ENCODE results near the gene NME2. TPM values are rescaled to one million over a fixed set of nuclear protein-coding genes. Genes with fewer than 3 reads are reported as not detected.
A peak's percentile ranks its signal among the peaks of the same experiment; 100 is the strongest.
"Not testable (repeated sequence)": the region's sequence is repeated elsewhere in the genome, so short reads cannot be mapped to it uniquely, and the experiment has no call there.

The NME2 gene
- total and polyA plus RNA-seq, 4 donors, result 306 to 992 (median 602) TPM

DNA sequence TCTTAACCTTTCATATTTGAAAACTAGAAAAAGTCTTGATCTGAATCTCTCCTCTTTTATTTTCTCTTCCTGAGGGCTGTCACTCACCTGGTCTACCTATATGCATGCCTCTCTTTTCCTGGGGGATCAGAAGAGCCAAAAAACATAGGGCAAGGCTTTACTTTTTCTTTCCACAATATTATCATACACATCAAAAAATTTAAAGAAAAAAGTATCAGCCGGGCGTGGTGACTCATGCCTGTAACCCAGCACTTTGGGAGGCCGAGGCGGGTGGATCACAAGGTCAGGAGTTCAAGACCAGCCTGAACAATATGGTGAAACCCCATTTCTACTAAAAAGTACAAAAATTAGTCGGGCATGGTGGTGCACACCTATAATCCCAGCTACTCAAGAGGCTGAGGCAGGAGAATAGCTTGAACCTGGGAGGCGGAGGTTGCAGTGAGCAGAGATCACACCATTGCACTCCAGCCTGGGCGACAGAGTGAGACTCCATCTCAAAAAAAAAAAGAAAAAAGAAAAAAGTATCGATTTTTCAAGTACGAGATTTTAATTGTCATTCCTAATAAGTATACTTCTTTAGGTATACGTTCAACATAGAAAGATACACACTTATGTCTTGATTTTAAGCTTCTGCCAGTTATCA, 43.6 kb upstream of the NME2 start:
- peak overlapping the region in 1 of 2 donors; percentile 46 for H3K27ac ChIP-seq (ENCODE audit: low read depth in 1 of 2, low read length in 2 of 2)
- 89 to 95% methylated on average over 10 of the region's 10 CpGs for whole genome bisulfite sequencing, 2 donors
- not testable (repeated sequence) for DNase-seq; H3K4me1 ChIP-seq (ENCODE audit: control insufficient read depth in 1 of 2, insufficient read depth in 2 of 2, low read length in 2 of 2); H3K36me3 ChIP-seq (ENCODE audit: control insufficient read depth in 1 of 2, insufficient read depth in 2 of 2, low read length in 1 of 2); H3K4me3 ChIP-seq (ENCODE audit: low read length in 2 of 2); ATAC-seq (ENCODE audit: low FRiP score); H3K9me3 ChIP-seq (ENCODE audit: control insufficient read depth, low read length); H3K27me3 ChIP-seq (ENCODE audit: control insufficient read depth in 1 of 2, insufficient read depth in 2 of 2, low read length in 1 of 2)
- intact Hi-C loops (cut with DNase I), result loop anchor here in 1 of 2 donors (5.0 kb wide), 1 partner anchor 45 kb away; the partner anchor contains the start of gene NME2

DNA sequence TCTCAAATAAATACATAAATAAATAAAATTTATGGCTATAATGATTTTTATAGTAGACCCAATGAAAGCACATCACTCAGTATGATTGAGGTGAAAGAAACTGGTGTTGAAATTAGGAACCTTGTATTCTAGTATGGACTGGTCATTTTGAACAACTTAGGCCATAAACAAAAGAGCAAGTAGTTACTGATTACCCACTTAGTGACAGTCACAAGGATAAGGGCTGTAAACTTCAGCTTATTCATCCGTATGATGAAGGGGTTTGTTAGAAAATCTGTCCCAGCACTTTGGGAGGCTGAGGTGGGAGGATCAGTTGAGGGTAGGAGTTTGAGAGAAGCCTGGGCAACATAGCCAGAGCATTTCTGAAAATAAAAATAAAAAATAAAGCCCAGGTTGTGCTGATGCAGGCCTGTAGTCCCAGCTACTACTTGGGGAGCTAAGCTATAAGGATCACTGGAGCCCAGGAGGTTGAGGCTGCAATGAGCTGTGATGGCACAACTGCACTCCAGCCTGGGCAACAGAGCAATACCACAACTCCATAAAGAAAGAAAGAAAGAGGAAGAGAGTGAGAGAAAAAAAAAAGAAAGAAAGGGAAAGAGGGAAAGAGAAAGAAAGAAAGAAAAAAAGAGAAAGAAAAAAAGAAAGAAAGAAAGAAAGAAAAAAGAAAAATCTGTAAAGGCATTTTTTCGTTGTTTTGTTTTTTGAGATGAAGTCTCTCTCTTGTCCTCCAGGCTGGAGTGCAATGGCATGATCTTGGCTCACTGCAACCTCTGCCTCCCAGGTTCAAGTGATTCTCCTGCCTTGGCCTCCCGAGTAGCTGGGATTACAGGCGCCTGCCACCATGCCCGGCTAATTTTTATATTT, 41.3 kb upstream of the NME2 start:
- intact Hi-C loops (cut with DNase I), result loop anchor here in 1 of 2 donors (5.0 kb wide), 1 partner anchor 42 kb away; the partner anchor contains the start of gene NME2
- no peak overlapping the region for H3K27ac ChIP-seq (ENCODE audit: low read depth in 1 of 2, low read length in 2 of 2)
- H3K4me3 ChIP-seq (ENCODE audit: low read length in 2 of 2), result no peak overlapping the region
- no peaks in the 10 kb centered on the region for H3K4me1 ChIP-seq (ENCODE audit: control insufficient read depth in 1 of 2, insufficient read depth in 2 of 2, low read length in 2 of 2)
- ATAC-seq (ENCODE audit: low FRiP score) (no peak), DNase-seq (no peak)
- no peaks in the 10 kb centered on the region for H3K27me3 ChIP-seq (ENCODE audit: control insufficient read depth in 1 of 2, insufficient read depth in 2 of 2, low read length in 1 of 2)
- no peaks in the 10 kb centered on the region for H3K9me3 ChIP-seq (ENCODE audit: control insufficient read depth, low read length)
- WGBS, 2 donors, result 86 to 92% methylated on average over 5 of the region's 5 CpGs
- H3K36me3 ChIP-seq (ENCODE audit: control insufficient read depth in 1 of 2, insufficient read depth in 2 of 2, low read length in 1 of 2), result no peaks in the 10 kb centered on the region

DNA sequence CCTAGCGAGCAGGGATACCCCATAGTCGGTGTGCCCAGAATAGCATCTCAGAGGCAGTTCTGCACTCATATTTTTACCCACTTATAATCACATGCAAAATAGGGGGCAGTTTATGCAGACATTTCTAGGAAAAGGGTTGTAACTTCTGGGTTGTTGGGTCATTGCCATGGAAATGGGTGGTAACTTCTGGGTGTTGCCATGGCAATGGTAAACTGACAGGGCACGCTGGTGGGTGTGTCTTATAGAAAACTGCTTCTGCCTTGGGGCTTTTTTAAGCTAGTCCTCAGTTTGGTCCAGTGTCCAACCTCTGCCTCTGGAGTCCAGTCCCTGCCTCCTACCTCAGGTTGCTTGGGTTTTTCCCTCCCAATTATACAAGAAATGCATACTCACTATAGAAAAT, 38.1 kb upstream of the NME2 start:
- no peaks in the 10 kb centered on the region for H3K27me3 ChIP-seq (ENCODE audit: control insufficient read depth in 1 of 2, insufficient read depth in 2 of 2, low read length in 1 of 2)
- DNase-seq (no peak), ATAC-seq (ENCODE audit: low FRiP score) (no peak)
- peaks cover 0 to 4% of the 10 kb centered on the region in 2 donors for H3K4me1 ChIP-seq (ENCODE audit: control insufficient read depth in 1 of 2, insufficient read depth in 2 of 2, low read length in 2 of 2)
- intact Hi-C loops (cut with DNase I), result no loop called here
- 64 to 69% methylated on average over 3 of the region's 3 CpGs for WGBS, 2 donors
- H3K9me3 ChIP-seq (ENCODE audit: control insufficient read depth, low read length), result no peaks in the 10 kb centered on the region
- H3K27ac ChIP-seq (ENCODE audit: low read depth in 1 of 2, low read length in 2 of 2), result no peak overlapping the region
- H3K4me3 ChIP-seq (ENCODE audit: low read length in 2 of 2), result no peak overlapping the region
- H3K36me3 ChIP-seq (ENCODE audit: control insufficient read depth in 1 of 2, insufficient read depth in 2 of 2, low read length in 1 of 2), result no peaks in the 10 kb centered on the region

DNA sequence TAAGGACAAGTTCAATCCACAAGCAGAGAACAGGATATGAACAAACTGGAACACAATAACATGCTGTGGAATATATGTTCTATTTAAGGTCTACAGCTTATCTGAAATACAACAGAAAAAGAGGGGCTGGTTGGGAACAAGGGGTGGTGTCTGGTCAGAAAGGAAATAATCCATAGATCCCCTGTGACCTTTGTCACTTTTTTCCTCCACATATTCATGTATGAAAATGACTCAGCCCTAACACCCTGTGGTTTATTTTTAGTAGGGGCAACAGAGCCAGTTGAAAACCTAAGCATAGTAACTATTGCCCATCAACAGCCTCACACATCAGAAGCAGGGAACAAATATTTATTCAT, 33.3 kb upstream of the NME2 start:
- no peaks in the 10 kb centered on the region for H3K9me3 ChIP-seq (ENCODE audit: control insufficient read depth, low read length)
- no peaks in the 10 kb centered on the region for H3K27me3 ChIP-seq (ENCODE audit: control insufficient read depth in 1 of 2, insufficient read depth in 2 of 2, low read length in 1 of 2)
- H3K4me3 ChIP-seq (ENCODE audit: low read length in 2 of 2), result no peak overlapping the region
- no peak for DNase-seq
- H3K4me1 ChIP-seq (ENCODE audit: control insufficient read depth in 1 of 2, insufficient read depth in 2 of 2, low read length in 2 of 2), result peaks cover 0 to 8% of the 10 kb centered on the region in 2 donors
- H3K36me3 ChIP-seq (ENCODE audit: control insufficient read depth in 1 of 2, insufficient read depth in 2 of 2, low read length in 1 of 2), result no peaks in the 10 kb centered on the region
- ATAC-seq (ENCODE audit: low FRiP score), result no peak
- H3K27ac ChIP-seq (ENCODE audit: low read depth in 1 of 2, low read length in 2 of 2), result peak overlapping the region in 1 of 2 donors; percentile 95
- intact Hi-C loops (cut with DNase I), result no loop called here

DNA sequence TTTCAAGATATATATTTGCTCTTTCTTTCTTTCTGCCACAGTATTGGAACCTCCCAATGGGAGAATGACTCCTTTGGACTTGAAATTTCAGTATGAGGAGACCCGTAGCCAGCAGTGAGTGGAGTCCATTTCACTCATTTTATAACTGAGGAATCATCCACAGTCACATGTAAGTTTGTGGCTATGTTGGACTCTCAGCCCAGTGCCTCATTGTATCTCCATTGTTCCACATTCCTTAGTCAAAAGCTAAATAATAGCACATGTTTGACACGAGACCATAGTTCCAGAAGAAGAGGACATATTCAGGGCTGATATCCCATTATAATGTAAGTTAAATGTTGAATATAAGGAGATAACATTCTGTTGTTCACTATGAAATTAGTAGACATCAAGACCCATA, 32.8 kb upstream of the NME2 start:
- H3K9me3 ChIP-seq (ENCODE audit: control insufficient read depth, low read length), result no peaks in the 10 kb centered on the region
- H3K27me3 ChIP-seq (ENCODE audit: control insufficient read depth in 1 of 2, insufficient read depth in 2 of 2, low read length in 1 of 2), result no peaks in the 10 kb centered on the region
- WGBS, 2 donors, result 67 to 79% methylated on average over 2 of the region's 2 CpGs
- no peaks in the 10 kb centered on the region for H3K36me3 ChIP-seq (ENCODE audit: control insufficient read depth in 1 of 2, insufficient read depth in 2 of 2, low read length in 1 of 2)
- intact Hi-C loops (cut with DNase I), result no loop called here
- ATAC-seq (ENCODE audit: low FRiP score) (no peak), DNase-seq (no peak)
- H3K4me1 ChIP-seq (ENCODE audit: control insufficient read depth in 1 of 2, insufficient read depth in 2 of 2, low read length in 2 of 2), result peaks cover 0 to 8% of the 10 kb centered on the region in 2 donors
- H3K4me3 ChIP-seq (ENCODE audit: low read length in 2 of 2), result no peak overlapping the region
- H3K27ac ChIP-seq (ENCODE audit: low read depth in 1 of 2, low read length in 2 of 2), result peak overlapping the region in 1 of 2 donors; percentile 95

DNA sequence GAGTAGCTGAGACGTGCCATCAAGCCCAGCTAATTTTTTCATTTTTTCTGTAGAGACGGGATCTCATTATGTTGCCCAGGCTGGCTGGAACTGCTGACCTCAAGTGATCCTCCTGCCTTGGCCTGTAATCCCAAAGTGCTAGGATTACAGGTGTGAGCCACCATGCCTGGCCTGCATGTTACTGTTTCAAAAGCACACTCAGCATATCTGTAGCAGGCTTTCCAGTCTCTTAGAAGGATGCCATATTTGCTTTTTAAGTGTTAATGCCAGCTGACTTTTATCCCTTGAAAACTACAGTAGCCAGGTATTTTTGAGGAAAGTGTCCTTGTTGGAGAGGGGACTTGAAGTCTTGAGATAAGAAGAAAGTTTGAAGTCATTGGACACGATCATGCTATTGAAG, 30.3 kb upstream of the NME2 start:
- Histone ChIP-seq H3K9me3 (ENCODE audit: control insufficient read depth, low read length) (no peaks in the 10 kb centered on the region), H3K4me1 (ENCODE audit: control insufficient read depth in 1 of 2, insufficient read depth in 2 of 2, low read length in 2 of 2) (peaks cover 0 to 8% of the 10 kb centered on the region in 2 donors), H3K36me3 (ENCODE audit: control insufficient read depth in 1 of 2, insufficient read depth in 2 of 2, low read length in 1 of 2) (no peaks in the 10 kb centered on the region), H3K4me3 (ENCODE audit: low read length in 2 of 2) (no peak overlapping the region), H3K27ac (ENCODE audit: low read depth in 1 of 2, low read length in 2 of 2) (no peak overlapping the region), H3K27me3 (ENCODE audit: control insufficient read depth in 1 of 2, insufficient read depth in 2 of 2, low read length in 1 of 2) (no peaks in the 10 kb centered on the region)
- ATAC-seq (ENCODE audit: low FRiP score), result no peak
- no peak for DNase-seq
- intact Hi-C loops (cut with DNase I), result no loop called here
- whole genome bisulfite sequencing, 2 donors, result 89% methylated on average over 3 of the region's 3 CpGs

DNA sequence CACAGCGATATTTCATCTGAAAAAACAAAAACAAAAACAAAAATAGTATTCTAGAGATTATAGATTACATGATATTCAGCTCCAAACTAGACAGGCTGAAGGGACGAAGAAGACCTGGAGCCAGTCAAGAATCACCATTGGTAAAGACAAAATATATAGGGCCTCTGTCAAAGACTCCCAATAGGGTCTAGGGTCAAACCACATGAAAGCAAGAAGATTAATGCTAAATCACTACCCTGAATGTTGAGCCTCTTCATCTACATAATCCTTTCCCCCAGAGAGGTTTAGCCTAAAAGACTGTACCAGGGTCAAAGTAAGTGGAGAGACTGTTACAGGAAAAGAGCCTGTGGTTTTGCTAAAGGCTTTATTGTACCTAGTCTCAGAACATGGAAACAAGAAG, 23.6 kb upstream of the NME2 start:
- Histone ChIP-seq H3K36me3 (ENCODE audit: control insufficient read depth in 1 of 2, insufficient read depth in 2 of 2, low read length in 1 of 2) (no peaks in the 10 kb centered on the region), H3K27ac (ENCODE audit: low read depth in 1 of 2, low read length in 2 of 2) (no peak overlapping the region), H3K4me1 (ENCODE audit: control insufficient read depth in 1 of 2, insufficient read depth in 2 of 2, low read length in 2 of 2) (no peaks in the 10 kb centered on the region), H3K9me3 (ENCODE audit: control insufficient read depth, low read length) (no peaks in the 10 kb centered on the region), H3K4me3 (ENCODE audit: low read length in 2 of 2) (no peak overlapping the region), H3K27me3 (ENCODE audit: control insufficient read depth in 1 of 2, insufficient read depth in 2 of 2, low read length in 1 of 2) (no peaks in the 10 kb centered on the region)
- WGBS, 2 donors, result 95 to 97% methylated on average over 2 of the region's 2 CpGs
- intact Hi-C loops (cut with DNase I), result no loop called here
- ATAC-seq (ENCODE audit: low FRiP score), result no peak
- no peak for DNase-seq

DNA sequence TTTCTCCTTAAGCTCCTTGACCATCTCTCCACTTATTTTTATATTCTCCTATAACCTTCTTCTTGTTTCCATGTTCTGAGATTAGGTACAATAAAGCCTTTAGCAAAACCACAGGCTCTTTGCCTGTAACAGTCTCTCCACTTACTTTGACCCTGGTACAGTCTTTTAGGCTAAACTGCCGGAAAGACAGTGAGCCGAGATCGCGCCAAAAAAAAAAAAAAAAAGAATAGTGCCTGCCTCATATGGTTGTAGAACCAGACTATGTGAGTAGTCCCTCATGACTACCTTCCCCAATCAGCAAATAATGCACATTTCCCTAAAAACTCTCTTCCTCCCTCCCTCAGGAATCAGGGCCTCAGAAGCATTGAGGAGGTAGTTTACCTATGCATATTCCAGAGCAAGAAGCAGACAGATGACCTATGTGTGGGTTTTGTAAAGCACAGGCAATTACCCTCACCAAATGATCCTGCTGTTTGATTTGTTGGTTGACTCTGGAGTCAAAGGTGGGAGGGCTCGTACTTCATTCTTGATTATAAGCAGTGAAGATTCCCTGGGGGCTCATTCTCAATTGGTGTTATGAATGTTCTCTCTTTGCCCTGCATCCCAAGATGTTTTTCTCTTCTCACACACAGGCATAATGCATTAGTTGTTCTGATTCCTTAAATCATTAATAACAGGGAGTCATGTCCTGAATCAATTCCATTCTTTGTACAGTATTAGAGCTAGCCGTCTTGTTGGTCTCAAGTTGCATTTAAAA, 21.8 kb upstream of the NME2 start:
- DNase-seq (no peak), ATAC-seq (ENCODE audit: low FRiP score) (no peak)
- intact Hi-C loops (cut with DNase I), result no loop called here
- Histone ChIP-seq H3K4me3 (ENCODE audit: low read length in 2 of 2) (no peak overlapping the region), H3K27ac (ENCODE audit: low read depth in 1 of 2, low read length in 2 of 2) (no peak overlapping the region), H3K4me1 (ENCODE audit: control insufficient read depth in 1 of 2, insufficient read depth in 2 of 2, low read length in 2 of 2) (no peaks in the 10 kb centered on the region), H3K9me3 (ENCODE audit: control insufficient read depth, low read length) (no peaks in the 10 kb centered on the region), H3K36me3 (ENCODE audit: control insufficient read depth in 1 of 2, insufficient read depth in 2 of 2, low read length in 1 of 2) (no peaks in the 10 kb centered on the region), H3K27me3 (ENCODE audit: control insufficient read depth in 1 of 2, insufficient read depth in 2 of 2, low read length in 1 of 2) (no peaks in the 10 kb centered on the region)
- 54 to 60% methylated on average over 6 of the region's 6 CpGs for WGBS, 2 donors

All from aorta (tissue), 5 donors.